HG02678 (cell line): ENCODE measurements around the gene MAP4K3.
A peak's percentile ranks its signal among the peaks of the same experiment; 100 is the strongest.
"Not testable (repeated sequence)": the region's sequence is repeated elsewhere in the genome, so short reads cannot be mapped to it uniquely, and the experiment has no call there.

ENCODE experiments used
- ATAC-seq: cut with Tn5 transposase; IDR thresholded peaks from one replicate; pipeline ENCODE4 v1.9.1; 2021; ENCODE audit warnings: mild to moderate bottlenecking, moderate library complexity; ENCODE audit not compliant: unreplicated experiment

The MAP4K3 gene

DNA sequence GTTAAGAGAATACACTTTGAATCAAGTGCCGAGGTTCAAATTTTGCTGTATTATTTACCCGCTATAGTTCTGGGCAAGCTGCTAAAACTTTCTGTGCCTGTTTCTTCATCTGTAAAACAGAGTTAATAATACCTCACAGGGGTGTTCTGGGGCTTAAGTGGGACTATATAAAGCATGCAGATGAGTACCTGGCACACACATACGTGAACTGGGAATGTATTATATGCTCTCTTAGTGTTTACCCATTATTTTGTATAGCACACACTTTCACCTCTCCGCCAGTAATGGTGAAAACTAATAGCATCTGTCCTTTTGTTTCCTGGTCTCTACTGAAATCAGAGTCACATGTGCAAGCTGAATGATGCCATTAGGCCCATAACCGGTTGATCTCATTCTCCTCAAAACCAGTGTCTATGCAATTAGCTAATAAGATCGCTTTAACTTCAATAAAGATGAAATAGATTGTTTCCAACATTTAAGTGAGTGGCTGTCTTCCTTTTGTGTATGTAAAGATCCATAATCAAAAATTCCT, 189.5 kb downstream of the MAP4K3 start:
- ATAC-seq: no peak

- no peak for ATAC-seq
These were observed 190.6 kb downstream of the MAP4K3 start for GRCh38 chr2:39246382-39246980.

- ATAC-seq: not testable (repeated sequence)
These were observed 192.0 kb downstream of the MAP4K3 start for GRCh38 chr2:39244963-39245625.

GRCh38 chr2:39244241-39244862, 192.7 kb downstream of the MAP4K3 start:
- not testable (repeated sequence) for ATAC-seq

DNA sequence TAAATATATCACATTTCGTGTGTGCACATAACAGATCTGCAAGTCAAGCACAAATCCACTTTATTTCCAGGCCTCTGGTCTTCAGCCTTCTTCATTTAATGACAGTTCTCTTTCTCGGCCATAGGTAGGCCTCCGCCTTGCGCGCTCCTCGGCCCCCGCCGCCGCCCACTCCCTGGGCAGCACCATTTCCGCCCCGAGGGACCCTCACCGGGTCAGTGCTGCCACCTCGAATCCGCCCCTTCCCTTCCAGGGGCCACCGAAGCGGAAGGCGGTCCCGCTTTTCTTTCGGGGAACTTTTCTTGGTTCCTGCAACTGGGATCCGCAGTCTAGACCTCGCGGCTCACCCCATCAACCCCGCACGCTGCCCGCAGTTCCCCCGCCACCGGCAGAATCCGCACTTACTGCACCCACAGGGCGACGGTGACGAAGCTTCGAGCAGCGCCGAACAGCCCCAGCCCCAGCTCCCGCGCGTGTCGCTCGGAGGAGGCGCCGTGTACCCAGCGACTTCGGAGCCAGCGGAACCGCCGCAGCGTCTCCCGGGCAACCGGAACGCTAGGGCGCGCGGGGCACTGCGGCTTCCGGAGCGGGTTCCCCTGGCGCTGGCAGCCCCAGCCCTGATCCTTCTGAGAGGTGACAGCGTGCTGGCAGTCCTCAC, 193.5 kb downstream of the MAP4K3 start, which contains the start of gene CDKL4:
TSS of gene CDKL4 (minus strand) at position 502 of the 655 bp plus-strand sequence.
- no peak for ATAC-seq

DNA sequence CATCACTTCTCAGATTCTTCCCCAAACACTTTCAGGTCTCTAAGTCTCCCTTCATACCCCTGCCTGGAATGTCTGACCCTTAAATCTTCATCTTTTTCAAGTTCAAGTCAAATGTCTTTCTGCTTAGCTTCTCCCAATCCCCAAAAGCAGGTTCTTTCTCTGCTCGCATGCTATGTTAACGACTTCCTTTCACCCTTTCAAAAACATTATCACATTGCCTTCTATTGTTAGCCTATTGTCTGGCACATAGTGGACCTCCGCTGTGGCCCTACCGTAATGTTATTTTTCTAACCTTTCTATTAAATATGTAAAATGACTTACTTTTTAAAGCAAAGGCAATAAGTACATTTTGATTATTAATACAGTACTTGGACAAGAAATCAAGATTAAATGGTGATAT, 195.5 kb downstream of the MAP4K3 start:
- ATAC-seq: no peak

- ATAC-seq: no peak
These were observed 196.3 kb downstream of the MAP4K3 start for GRCh38 chr2:39240758-39241157.

DNA sequence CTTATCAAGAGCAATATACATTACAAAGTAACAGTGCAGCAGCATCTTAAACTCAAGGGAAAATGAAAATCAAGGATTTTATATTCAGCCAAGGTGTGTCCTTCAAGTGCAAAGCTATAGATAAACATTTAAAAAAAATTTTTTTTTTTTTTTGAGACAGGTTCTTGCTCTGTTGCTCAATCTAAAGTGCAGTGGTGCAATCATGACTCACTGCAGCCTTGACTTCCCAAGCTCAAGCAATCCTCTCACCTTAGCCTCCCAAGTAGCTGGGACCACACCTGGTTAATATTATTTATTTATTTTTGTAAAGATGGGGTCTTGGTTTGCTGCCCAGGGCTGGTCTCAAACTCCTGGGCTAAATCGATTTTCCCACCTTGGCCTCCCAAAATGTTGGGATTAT, 202.3 kb downstream of the MAP4K3 start:
- ATAC-seq: no peak

GRCh38 chr2:39232141-39232540, 204.9 kb downstream of the MAP4K3 start:
- ATAC-seq: no peak

GRCh38 chr2:39228413-39229209, 208.5 kb downstream of the MAP4K3 start:
- peak; percentile 23 for ATAC-seq

DNA sequence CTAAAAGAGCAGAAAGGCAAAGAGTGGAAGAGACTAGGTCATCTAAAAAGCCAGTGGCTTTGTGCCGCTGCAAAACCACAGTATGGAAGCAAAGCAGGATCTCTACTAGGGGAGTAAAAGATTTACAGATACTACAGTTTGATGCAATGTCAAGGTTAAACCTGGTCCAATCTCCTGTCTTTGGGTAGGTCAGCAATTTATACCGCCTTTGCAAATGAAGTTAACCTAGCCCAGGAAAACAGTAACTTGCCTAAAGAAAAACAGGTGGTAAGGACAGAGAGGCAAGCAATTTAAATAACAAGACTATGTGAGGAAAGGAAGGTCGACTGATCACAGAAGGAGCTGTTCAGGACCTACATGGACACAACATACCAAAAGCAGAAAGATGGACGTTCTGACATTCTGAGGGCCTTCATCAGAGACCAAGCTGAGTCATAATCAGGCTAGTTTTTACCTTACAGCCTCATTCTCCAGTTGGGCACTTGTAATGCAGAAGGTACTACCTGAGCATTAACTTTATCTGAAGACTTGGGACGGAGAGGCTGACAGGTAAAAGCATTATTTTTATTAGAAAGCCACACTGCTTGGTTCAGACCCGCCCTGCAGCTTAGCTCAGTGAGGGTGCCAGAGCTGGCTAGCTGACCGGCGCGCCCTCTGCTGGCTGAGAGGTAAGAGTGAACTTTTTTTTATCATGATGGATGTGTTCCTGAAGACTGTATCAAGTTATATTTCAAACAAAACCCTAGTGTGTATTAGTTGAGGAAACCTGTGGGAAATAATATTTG, 209.3 kb downstream of the MAP4K3 start:
- peak; percentile 78 for ATAC-seq

DNA sequence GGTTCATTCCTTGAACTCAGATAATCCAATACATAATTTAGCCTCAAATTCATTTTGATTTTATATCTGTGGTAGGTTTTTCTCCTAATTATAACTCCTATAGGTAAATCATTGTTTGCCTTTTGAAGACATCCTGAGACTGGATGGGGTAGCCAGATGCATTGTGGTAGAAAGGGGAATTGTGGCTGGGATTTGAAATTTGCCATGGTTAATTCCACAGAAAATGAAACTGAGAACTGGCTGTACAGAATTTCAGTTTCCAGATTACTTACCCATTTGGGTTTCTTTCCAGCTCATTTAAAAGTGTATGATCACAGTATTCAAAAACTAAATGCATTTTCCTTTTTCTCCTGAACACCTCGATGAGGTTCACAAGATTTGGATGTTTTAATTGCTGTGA, 211.5 kb downstream of the MAP4K3 start:
- no peak for ATAC-seq

- no peak for ATAC-seq
These were observed 213.2 kb downstream of the MAP4K3 start for GRCh38 chr2:39223909-39224308.

- no peak for ATAC-seq
These were observed 215.6 kb downstream of the MAP4K3 start for GRCh38 chr2:39221459-39221858.

DNA sequence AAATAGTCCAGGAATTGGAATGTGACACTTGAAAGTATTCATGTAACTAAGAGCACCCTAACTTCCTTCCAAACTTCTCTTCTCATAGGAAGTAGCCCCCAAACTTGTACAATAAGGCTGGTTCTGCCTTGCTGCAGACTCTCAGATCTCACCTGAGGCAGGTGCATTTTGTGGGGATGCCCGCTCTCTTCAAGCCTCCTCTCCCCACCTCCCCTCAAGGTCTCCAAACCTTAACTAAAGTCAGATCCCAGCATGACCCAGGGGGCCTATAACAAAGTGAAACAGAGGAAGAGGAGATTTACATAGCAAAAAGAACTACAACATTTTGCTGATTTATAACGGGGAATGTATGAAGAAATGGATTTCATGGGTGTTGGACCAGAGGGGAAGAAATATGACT, 216.9 kb downstream of the MAP4K3 start:
- no peak for ATAC-seq

GRCh38 chr2:39218391-39218790, 218.7 kb downstream of the MAP4K3 start:
- ATAC-seq: no peak

DNA sequence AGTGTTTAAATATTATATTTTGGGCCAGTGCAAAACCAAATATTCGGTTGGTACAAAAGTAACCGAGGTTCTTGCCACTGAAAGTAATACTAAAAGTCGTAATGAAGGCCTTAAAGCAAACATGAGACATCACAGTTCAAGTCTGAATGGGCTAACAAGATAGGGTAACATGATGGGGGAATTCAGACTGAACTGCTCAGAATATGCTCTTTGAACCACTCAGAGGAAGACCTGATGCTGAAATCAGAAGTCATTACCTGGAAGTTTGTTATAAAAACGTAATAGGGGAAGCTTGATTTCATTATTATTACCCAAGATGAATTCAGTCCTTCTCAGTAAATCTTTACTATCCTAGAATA, 219.9 kb downstream of the MAP4K3 start:
- ATAC-seq: peak; percentile 64

- peak; percentile 83 for ATAC-seq
These were observed 220.5 kb downstream of the MAP4K3 start for GRCh38 chr2:39216346-39217191.

DNA sequence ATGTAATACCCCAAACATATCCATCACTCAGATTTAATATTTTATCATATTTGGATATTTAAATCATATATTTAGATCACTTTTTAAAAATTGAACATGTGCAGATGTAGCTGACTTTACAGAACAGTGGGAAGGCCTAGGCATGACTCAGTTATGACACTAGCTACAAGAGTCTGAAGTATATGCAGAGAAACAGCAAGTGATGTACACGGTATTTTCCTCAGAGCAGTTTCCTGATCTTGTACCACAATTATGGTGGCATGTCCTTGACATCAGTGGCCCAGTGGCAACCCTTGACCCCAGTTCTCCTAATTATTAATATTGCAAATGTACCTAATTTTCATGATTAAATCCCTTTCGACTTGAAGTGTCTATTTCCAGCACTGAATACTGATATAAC, 221.5 kb downstream of the MAP4K3 start:
- no peak for ATAC-seq
